Erythroblast (primary cell): ENCODE results near the gene ANKRD13B.

Experiments
- DNase-seq, 2 experiments: peaks; one replicate each; lab custom pipeline; 2025; lab: John Stamatoyannopoulos, UW
- GATA1 ChIP-seq: IDR thresholded peaks from 2 replicates; pipeline ENCODE4 v1.6.1; 2011; ENCODE audit warnings: low read depth, mild to moderate bottlenecking, control low read depth, low read length, moderate library complexity
- POLR2A ChIP-seq: IDR thresholded peaks from 2 replicates; pipeline ENCODE4 v1.6.1; 2011; ENCODE audit warnings: mild to moderate bottlenecking, low read length

The ANKRD13B gene

DNA sequence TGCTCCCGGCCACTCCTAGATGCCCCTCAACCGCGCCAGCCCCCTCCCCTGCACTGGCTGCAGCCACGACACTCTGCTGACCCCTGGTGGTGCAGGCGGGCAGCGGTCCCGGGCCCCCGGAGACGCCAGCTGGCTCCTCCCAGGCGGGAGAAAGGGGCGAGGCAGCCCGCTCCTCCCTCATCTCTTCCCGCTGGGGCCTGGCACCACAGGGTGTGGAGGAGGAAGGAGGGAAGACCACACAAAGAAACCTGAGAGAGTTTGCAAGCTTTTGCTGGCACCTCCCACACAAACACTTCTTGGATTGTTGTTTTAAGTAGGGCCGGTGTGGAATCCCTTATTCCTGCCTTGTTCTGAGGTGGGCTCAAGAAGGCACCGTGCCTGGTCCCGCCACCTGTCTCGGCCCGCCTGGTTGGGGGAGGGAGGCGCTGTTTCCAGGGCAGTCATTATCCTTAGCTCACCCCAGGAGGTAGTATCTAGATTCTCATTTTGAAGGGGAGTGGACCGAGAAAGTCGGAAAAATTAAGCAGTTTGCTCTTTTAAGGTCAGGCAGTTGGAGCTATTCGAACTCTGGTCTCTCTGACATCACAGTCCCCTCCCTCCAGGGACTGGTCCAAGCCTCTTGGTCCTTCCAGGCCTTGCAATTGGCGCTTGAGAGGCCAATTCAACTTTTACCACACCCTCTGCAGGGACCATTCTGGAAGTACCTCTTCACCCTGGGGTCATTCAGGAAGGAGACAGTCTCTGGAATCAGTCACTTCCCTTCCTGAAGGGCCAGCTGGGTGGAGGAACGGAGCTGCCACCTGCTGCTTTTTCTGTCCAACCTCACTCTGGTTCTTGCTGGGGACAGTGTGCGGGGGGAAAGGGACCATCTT lies 959 bp upstream of the ANKRD13B start:
- peak; percentile 73 to 80 for DNase-seq
- TF ChIP-seq POLR2A (no peak), GATA1 (no peak)

- TF ChIP-seq POLR2A, result no peak
- TF ChIP-seq GATA1, result no peak
- peak; percentile 30 to 31 for DNase-seq
Observed at GRCh38 chr17:29593591-29594518, 923 bp downstream of the ANKRD13B start.

DNA sequence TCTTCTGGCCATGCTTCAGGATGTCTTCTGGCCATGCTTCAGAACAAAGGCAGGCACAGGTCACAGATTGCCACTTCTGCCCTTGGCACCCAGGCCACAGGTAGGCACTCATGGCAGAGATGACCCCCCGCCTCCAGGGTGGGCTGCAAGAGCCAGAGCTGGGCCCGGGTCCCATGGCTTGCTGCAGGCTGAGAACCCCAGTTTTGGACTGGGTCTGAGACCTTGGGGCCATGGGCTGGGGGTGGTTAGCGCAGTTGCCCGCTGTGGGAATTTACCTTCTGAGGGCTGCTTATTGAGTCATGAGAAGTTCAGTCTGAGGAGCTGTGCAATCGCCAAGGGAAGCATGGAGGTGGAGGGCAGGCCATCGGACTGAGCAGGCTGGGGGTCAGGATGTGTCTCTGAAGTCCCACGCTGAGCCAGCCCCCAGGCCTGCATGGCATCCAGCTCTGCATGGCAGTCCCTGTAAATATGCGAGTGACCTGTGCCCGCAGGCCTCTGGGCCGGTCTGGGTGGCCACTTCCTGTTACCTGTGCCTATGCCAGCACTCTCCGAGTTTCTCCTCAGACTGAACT lies 1.7 kb downstream of the ANKRD13B start:
- no peak for DNase-seq
- no peak for TF ChIP-seq GATA1
- no peak for TF ChIP-seq POLR2A

GRCh38 chr17:29595107-29595942 lies 2.4 kb downstream of the ANKRD13B start:
- DNase-seq, result no peak
- TF ChIP-seq POLR2A (no peak), GATA1 (no peak)

DNA sequence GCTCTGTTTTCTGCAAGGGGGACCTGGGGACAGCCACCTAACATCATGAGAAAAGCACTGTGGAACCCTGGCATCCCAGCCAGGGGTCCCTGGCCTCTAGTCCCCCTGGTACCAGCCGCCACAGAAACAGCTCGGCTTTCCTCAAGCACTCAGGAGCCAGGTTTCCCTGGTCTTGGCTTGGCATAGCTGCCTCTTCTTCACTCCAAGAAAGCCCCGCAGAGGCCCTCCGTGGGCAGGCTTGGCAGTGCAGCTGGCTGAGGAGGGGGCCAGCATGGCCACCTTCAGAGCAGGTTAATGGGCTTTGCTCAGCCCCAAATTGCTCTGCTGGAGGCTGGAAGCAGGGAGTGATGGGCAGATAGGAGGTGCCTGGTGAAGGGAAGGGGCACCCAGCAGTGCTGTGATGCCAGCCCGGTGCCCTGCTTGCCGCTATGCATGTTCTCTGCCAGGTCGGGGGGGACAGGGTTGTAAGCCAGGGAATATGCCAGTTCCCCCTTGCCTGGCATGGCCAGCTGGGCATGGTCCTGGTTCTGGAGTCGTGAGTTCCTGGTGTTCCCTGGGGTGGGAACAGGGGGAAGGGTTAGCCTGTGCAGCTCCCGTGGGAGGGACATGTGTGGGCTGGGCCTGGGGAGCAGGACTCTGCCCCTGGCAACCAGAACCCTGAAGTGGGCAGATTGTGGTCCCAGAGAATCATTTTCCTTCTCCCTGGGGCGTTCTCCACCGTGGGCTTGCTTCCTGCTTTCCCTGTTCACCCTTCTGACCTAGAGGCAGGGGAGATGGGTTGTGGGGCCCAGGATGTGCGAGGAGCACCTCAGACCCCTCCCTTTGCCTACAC lies 3.2 kb downstream of the ANKRD13B start:
- no peak for DNase-seq
- TF ChIP-seq POLR2A, result no peak
- no peak for TF ChIP-seq GATA1

DNA sequence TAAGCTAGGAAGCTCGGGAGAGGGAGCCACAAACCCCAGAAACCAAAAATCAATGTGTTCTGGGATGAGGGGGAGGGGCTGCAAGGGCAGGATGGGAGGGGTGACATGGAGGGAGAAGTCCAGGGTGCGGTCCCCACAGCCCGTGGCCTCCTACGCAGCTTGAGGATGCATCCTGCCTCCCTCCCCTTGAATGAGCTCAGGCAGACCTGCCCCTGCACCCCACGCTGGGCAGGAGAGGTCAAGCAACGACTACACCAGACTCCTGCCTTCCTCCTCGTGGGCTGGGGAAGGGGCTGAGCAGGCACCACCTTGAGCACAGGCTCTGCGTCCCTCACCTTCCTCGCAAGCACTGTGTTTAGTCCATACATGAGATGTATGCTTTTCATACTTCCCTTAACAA lies 3.9 kb downstream of the ANKRD13B start:
- no peak for DNase-seq
- TF ChIP-seq POLR2A (no peak), GATA1 (no peak)

- DNase-seq, result no peak
- no peak for TF ChIP-seq POLR2A
- TF ChIP-seq GATA1, result no peak
Observed at GRCh38 chr17:29597361-29598172, 4.6 kb downstream of the ANKRD13B start.

GRCh38 chr17:29603109-29603674 lies 10.3 kb downstream of the ANKRD13B start:
- TF ChIP-seq POLR2A (no peak), GATA1 (no peak)
- no peak for DNase-seq

GRCh38 chr17:29607557-29608195 lies 14.7 kb downstream of the ANKRD13B start:
- TF ChIP-seq GATA1 (no peak), POLR2A (no peak)
- DNase-seq, result no peak

- DNase-seq, result no peak
- TF ChIP-seq GATA1 (no peak), POLR2A (no peak)
Observed at GRCh38 chr17:29608986-29609385, 16.1 kb downstream of the ANKRD13B start.
